H54 (cell line): ENCODE measurements around the gene CCP110.
"Not testable (repeated sequence)": the region's sequence is repeated elsewhere in the genome, so short reads cannot be mapped to it uniquely, and the experiment has no call there.

Experiments
- DNase-seq: peaks from one replicate; pipeline ENCODE4 v3.0.0; 2011; ENCODE audit warnings: low spot score, mixed read lengths; ENCODE audit not compliant: insufficient read length
- FAIRE-seq: peaks from 3 replicates; lab custom pipeline; 2011; peaks lifted over from hg19 to GRCh38; lab: Jason Lieb, UNC
- POLR2A ChIP-seq: IDR thresholded peaks from 2 replicates; pipeline ENCODE4 v1.6.1; 2011; ENCODE audit warnings: low read depth, mild to moderate bottlenecking, low read length

Gene CCP110

GRCh38 chr16:19520861-19521331, 2.8 kb upstream of the CCP110 start:
- DNase-seq (no peak), FAIRE-seq (peak; percentile 67)
- TF ChIP-seq POLR2A: no peak

- FAIRE-seq: peak; percentile 75
- peak; percentile 82 for DNase-seq
- TF ChIP-seq POLR2A: peak; percentile 88
Measured at GRCh38 chr16:19521471-19522396, 2.0 kb upstream of the CCP110 start, which contains the start of gene GDE1. Gene GDE1 (minus strand): TSS chr16:19522098. CDS start chr16:19521964, 134 bp downstream.

GRCh38 chr16:19522397-19522732, 1.4 kb upstream of the CCP110 start:
- no peak for TF ChIP-seq POLR2A
- DNase-seq (no peak), FAIRE-seq (no peak)

- DNase-seq: no peak
- TF ChIP-seq POLR2A: no peak
- no peak for FAIRE-seq
Measured at GRCh38 chr16:19522760-19523159, 982 bp upstream of the CCP110 start.

- no peak for FAIRE-seq
- TF ChIP-seq POLR2A: no peak
- DNase-seq: no peak
Measured at GRCh38 chr16:19523184-19523558, 571 bp upstream of the CCP110 start.

GRCh38 chr16:19524356-19524615, 544 bp downstream of the CCP110 start:
- FAIRE-seq (no peak), DNase-seq (no peak)
- no peak for TF ChIP-seq POLR2A

GRCh38 chr16:19524616-19525384, 1.1 kb downstream of the CCP110 start:
- no peak for FAIRE-seq
- DNase-seq: no peak
- TF ChIP-seq POLR2A: no peak

GRCh38 chr16:19525385-19525723, 1.6 kb downstream of the CCP110 start:
- FAIRE-seq: no peak
- no peak for DNase-seq
- no peak for TF ChIP-seq POLR2A

- FAIRE-seq: no peak
- TF ChIP-seq POLR2A: no peak
- no peak for DNase-seq
Measured at GRCh38 chr16:19527161-19527560, 3.4 kb downstream of the CCP110 start.

- DNase-seq (no peak), FAIRE-seq (no peak)
- TF ChIP-seq POLR2A: no peak
Measured at GRCh38 chr16:19528666-19529065, 4.9 kb downstream of the CCP110 start.

- TF ChIP-seq POLR2A: no peak
- FAIRE-seq (no peak), DNase-seq (no peak)
Measured at GRCh38 chr16:19532601-19533000, 8.9 kb downstream of the CCP110 start.

GRCh38 chr16:19540241-19540970, 16.7 kb downstream of the CCP110 start:
- no peak for FAIRE-seq
- no peak for TF ChIP-seq POLR2A
- DNase-seq: no peak

GRCh38 chr16:19542138-19542821, 18.5 kb downstream of the CCP110 start:
- DNase-seq (no peak), FAIRE-seq (no peak)
- no peak for TF ChIP-seq POLR2A

GRCh38 chr16:19543278-19543996, 19.7 kb downstream of the CCP110 start:
- not testable (repeated sequence) for DNase-seq, FAIRE-seq
